ENCODE measurements around the gene ABL2. TPM values are rescaled to one million over a fixed set of nuclear protein-coding genes. Genes with fewer than 3 reads are reported as not detected.

ABL2 gene
- total and polyA plus RNA-seq, 2 donors (not counting 3 experiments of a cell fraction or from before 2014, with no cell fraction given) = 41.8 to 158 TPM

GRCh38 chr1:179177182-179177581, 52.3 kb downstream of the ABL2 start:
- Histone ChIP-seq H4K20me1 (replicated peaks; ENCODE audit: control insufficient read depth, extremely low read depth, insufficient read depth, low read length) (no peaks in the 10 kb centered on the region), H2AFZ (ENCODE audit: low read depth, low read length) (no peak overlapping the region), H3K9me1 (replicated peaks; ENCODE audit: control insufficient read depth, extremely low read depth, insufficient read depth, low read length) (no peaks in the 10 kb centered on the region), H3K27ac (ENCODE audit: insufficient read depth, low read depth, low read length) (no peak overlapping the region), H3K4me1 (ENCODE audit: control insufficient read depth, extremely low read depth, insufficient read depth, low read length) (peaks cover 8% of the 10 kb centered on the region), H3K79me2 (ENCODE audit: control insufficient read depth, insufficient read depth, low read length) (peaks cover 49% of the 10 kb centered on the region), H3K36me3 (ENCODE audit: control insufficient read depth in 2 of 2, extremely low read depth in 1 of 2, insufficient read depth in 2 of 2, low read length in 2 of 2) (no peaks in the 10 kb centered on the region), H3K9ac (replicated peaks; ENCODE audit: extremely low read depth, insufficient read depth, low read length) (no peak overlapping the region), H3K27me3 (ENCODE audit: control insufficient read depth in 2 of 2, insufficient read depth in 2 of 2, low read length in 2 of 2) (no peaks in the 10 kb centered on the region), H3K4me2 (ENCODE audit: insufficient read depth, low read length) (no peak overlapping the region), H3K4me3 (replicated peaks in 1 of 3; ENCODE audit: insufficient read depth in 1 of 3, low read depth in 1 of 3, low read length in 3 of 3) (no peak overlapping the region), H3K9me3 (replicated peaks; ENCODE audit: control insufficient read depth, insufficient read depth, low read length) (no peaks in the 10 kb centered on the region)
- no peak for DNase-seq (ENCODE audit: low read depth, low spot score)
- CTCF ChIA-PET = no interaction called here
- intact Hi-C loops (cut with micrococcal nuclease) (no loop called here), dilution Hi-C loops (cut with MboI; ENCODE audit: extremely low pct_ligation_motif_present, low sequenced_read_pairs) (no loop called here)
- POLR2A ChIA-PET = no interaction called here
- BruUV-seq (replicated peaks) = no TSS peak
- no peak for TF ChIP-seq GATA2 (IDR thresholded peaks at IDR 0.05; ENCODE audit: insufficient read depth, insufficient read length, low read depth, low read length)
- no peak for TF ChIP-seq FOS (IDR thresholded peaks at IDR 0.05; ENCODE audit: borderline replicate concordance, insufficient read depth, low read length)
- no peak for TF ChIP-seq POLR2A (IDR thresholded peaks at IDR 0.05; ENCODE audit: low read depth, low read length)
- no peak for TF ChIP-seq MAX (IDR thresholded peaks at IDR 0.05; ENCODE audit: insufficient read depth, insufficient read length)
- TF ChIP-seq MYC (IDR thresholded peaks at IDR 0.05; ENCODE audit: low read depth, low read length) = no peak
- no peak for TF ChIP-seq EZH2 (IDR thresholded peaks at IDR 0.05; ENCODE audit: borderline replicate concordance, low read depth, low read length, severe bottlenecking)
- no peak for TF ChIP-seq CTCF (IDR thresholded peaks at IDR 0.05; ENCODE audit: extremely low read depth in 1 of 2, insufficient read depth in 1 of 2, low read depth in 1 of 2, low read length in 2 of 2)
- no peak for TF ChIP-seq JUN (IDR thresholded peaks at IDR 0.05; ENCODE audit: borderline replicate concordance, insufficient read depth, insufficient read length, low read depth)
- no peak for TF ChIP-seq POLR2AphosphoS5 (IDR thresholded peaks at IDR 0.05; ENCODE audit: insufficient read depth, low read depth, low read length)
- FAIRE-seq = no peak

Data from endothelial cell of umbilical vein (primary cell).